SK-N-MC (cell line): ENCODE results near the gene ARID4B.

Experiments used
- EZH2 ChIP-seq: fragments of 200-600 bp; sonication (generic); IDR thresholded peaks from one replicate; pipeline ENCODE4 v1.6.1; 2017; ENCODE audit warnings: antibody characterized with exemption
- FOXP2 ChIP-seq: optimal IDR thresholded peaks from 2 replicates; pipeline ENCODE3; 2011; ENCODE audit warnings: mild to moderate bottlenecking, moderate library complexity; ENCODE audit not compliant: insufficient read depth; ENCODE audit errors: extremely low read length, control extremely low read depth
- POLR2AphosphoS5 ChIP-seq: IDR thresholded peaks from 2 replicates; pipeline ENCODE4 v1.6.1; 2012; ENCODE audit warnings: mild to moderate bottlenecking, low read depth, low read length, borderline replicate concordance

DNA sequence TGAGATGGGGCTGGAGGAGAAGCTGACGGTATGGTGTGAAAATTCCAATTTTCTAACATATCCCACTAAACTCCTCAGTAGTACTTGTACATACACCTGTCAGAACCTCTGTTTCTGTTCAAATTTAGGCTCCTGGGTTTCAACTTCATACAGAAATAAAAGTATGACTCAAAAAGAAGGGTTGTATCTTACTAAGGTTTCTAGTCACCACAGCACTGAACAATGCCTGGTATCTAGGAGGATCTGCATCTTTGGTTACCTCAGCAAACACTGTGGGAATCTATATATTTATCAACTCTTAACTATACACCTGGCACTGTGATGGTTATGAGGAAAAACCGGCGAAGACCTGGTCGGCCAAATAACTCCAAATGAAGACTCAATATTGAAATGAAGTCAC is 180.7 kb downstream of the ARID4B start:
- TF ChIP-seq POLR2AphosphoS5: no peak
- TF ChIP-seq EZH2: no peak
- TF ChIP-seq FOXP2: no peak
